KMS-11 (cell line): ENCODE measurements around the gene ARRDC5.

Source experiments
- H2AFZ ChIP-seq: fragments of 200-600 bp; sonication (generic); 2 replicates; pipeline ENCODE4 v1.6.1; 2016; ENCODE audit warnings: antibody characterized with exemption, mixed run types, low read depth
- H3K27ac ChIP-seq: fragments of 200-600 bp; sonication (generic); 2 replicates; pipeline ENCODE4 v1.6.1; 2016; ENCODE audit warnings: mild to moderate bottlenecking, mixed run types
- H3K27me3 ChIP-seq: fragments of 200-600 bp; sonication (generic); 2 replicates; pipeline ENCODE4 v1.6.1; 2017; ENCODE audit warnings: mild to moderate bottlenecking, low read depth, mixed run types, moderate library complexity; ENCODE audit not compliant: insufficient read depth
- H3K36me3 ChIP-seq: fragments of 200-600 bp; sonication (generic); 2 replicates; pipeline ENCODE4 v1.6.1; 2017; ENCODE audit warnings: mild to moderate bottlenecking, mixed run types; ENCODE audit not compliant: insufficient read depth
- H3K4me1 ChIP-seq: fragments of 200-600 bp; sonication (generic); 2 replicates; pipeline ENCODE4 v1.6.1; 2016; ENCODE audit warnings: mild to moderate bottlenecking, low read depth, mixed run types; ENCODE audit not compliant: poor library complexity, severe bottlenecking
- H3K4me2 ChIP-seq: fragments of 200-600 bp; sonication (generic); 2 replicates; pipeline ENCODE4 v1.7.0; 2016; ENCODE audit warnings: mild to moderate bottlenecking, mixed run types
- H3K4me3 ChIP-seq: fragments of 200-600 bp; sonication (generic); IDR thresholded peaks from 2 replicates; pipeline ENCODE4 v1.6.1; 2017; ENCODE audit warnings: low read depth, low read length, mixed read lengths; ENCODE audit not compliant: insufficient read depth
- H3K79me2 ChIP-seq: fragments of 200-600 bp; sonication (generic); 2 replicates; pipeline ENCODE4 v1.6.1; 2016; ENCODE audit warnings: low read depth, mixed run types; ENCODE audit not compliant: insufficient read depth
- H3K9ac ChIP-seq: fragments of 200-600 bp; sonication (generic); 2 replicates; pipeline ENCODE4 v1.6.1; 2016; ENCODE audit warnings: mild to moderate bottlenecking, mixed run types
- H4K20me1 ChIP-seq: fragments of 200-600 bp; sonication (generic); 2 replicates; pipeline ENCODE4 v1.6.1; 2016; ENCODE audit warnings: mild to moderate bottlenecking, mixed run types; ENCODE audit not compliant: insufficient read depth
- TF ChIP-seq, protein P1 (sequence below): fragments of 200-600 bp; sonication (generic); conservative IDR thresholded peaks from 2 replicates; pipeline ENCODE4 v1.6.1; 2017; ENCODE audit warnings: low read depth, mild to moderate bottlenecking, antibody characterized with exemption, low read length, moderate library complexity, mixed read lengths

ARRDC5 gene

DNA sequence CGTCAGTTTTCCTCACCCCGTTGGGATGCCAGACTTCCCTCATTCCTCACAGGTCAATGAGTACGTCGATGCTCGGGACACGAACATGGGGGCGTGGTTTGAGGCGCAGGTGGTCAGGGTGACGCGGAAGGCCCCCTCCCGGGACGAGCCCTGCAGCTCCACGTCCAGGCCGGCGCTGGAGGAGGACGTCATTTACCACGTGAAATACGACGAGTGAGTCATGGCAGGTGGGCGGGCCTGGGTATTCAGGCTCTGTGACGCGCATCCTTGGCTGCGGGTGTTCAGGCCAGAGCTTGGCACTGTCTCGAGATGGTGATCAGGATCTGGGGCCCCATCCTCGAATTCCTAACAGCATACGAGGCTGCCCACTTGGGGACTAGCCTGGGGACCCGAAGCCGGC lies 28.0 kb upstream of the ARRDC5 start:
- Histone ChIP-seq H3K79me2 (peaks cover 19% of the 10 kb centered on the region; the same call in 1 of the 2 replicates), H3K27ac (no peak overlapping the region), H3K27me3 (no peaks in the 10 kb centered on the region), H3K4me3 (no peak overlapping the region), H3K36me3 (peaks cover 3% of the 10 kb centered on the region; the same call in 1 of the 2 replicates), H3K4me2 (no peak overlapping the region), H4K20me1 (0 out of 2 replicates have a peak, but pooled peaks cover 5% of the 10 kb centered on the region), H3K4me1 (no peaks in the 10 kb centered on the region), H2AFZ (no peak overlapping the region), H3K9ac (no peak overlapping the region)
- TF ChIP-seq, protein P1, sequence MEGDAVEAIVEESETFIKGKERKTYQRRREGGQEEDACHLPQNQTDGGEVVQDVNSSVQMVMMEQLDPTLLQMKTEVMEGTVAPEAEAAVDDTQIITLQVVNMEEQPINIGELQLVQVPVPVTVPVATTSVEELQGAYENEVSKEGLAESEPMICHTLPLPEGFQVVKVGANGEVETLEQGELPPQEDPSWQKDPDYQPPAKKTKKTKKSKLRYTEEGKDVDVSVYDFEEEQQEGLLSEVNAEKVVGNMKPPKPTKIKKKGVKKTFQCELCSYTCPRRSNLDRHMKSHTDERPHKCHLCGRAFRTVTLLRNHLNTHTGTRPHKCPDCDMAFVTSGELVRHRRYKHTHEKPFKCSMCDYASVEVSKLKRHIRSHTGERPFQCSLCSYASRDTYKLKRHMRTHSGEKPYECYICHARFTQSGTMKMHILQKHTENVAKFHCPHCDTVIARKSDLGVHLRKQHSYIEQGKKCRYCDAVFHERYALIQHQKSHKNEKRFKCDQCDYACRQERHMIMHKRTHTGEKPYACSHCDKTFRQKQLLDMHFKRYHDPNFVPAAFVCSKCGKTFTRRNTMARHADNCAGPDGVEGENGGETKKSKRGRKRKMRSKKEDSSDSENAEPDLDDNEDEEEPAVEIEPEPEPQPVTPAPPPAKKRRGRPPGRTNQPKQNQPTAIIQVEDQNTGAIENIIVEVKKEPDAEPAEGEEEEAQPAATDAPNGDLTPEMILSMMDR = no peak

DNA sequence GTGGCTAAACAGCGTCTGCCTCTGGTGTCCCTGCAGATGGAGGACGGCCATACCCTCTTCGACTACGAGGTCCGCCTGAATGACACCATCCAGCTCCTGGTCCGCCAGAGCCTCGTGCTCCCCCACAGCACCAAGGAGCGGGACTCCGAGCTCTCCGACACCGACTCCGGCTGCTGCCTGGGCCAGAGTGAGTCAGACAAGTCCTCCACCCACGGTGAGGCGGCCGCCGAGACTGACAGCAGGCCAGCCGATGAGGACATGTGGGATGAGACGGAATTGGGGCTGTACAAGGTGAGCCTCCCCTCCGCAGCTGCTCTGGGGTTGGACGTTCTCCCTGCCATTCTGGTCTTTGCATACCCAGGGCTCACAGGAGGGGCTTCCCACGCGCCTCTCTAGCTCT lies 26.5 kb upstream of the ARRDC5 start:
- H3K4me3 ChIP-seq = no peak overlapping the region
- H3K36me3 ChIP-seq = no peaks in the 10 kb centered on the region; the same call in 1 of the 2 replicates
- peaks cover 25% of the 10 kb centered on the region; the same call in 1 of the 2 replicates for H3K79me2 ChIP-seq
- no peak overlapping the region for H3K4me2 ChIP-seq
- no peak overlapping the region for H3K9ac ChIP-seq
- H4K20me1 ChIP-seq = no peaks in the 10 kb centered on the region
- H2AFZ ChIP-seq = no peak overlapping the region
- H3K27ac ChIP-seq = no peak overlapping the region
- no peaks in the 10 kb centered on the region for H3K4me1 ChIP-seq
- TF ChIP-seq, protein P1 = no peak
- H3K27me3 ChIP-seq = no peaks in the 10 kb centered on the region

DNA sequence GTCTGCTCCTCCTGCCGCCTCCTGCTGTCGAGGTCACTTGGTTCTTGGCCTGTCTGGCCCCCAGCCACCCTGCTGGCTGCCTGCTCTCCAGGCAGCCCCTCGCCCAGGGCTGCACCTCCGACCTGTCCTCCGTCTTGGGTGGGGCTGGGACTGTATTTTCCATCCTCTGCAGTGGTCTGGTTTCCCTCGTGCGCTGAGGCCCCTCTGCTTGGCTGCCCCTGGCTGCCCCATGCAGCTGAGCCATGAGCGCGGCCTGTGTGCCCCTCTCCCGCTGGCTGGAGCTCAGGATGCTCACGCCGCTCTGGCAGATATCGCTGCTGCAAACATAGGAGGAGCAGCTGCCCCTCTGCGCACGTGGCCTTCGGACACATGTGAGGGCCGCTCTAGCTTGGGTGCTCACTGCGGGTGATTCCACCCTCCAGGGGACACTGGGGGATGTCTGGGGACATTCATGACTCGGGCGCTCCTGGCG lies 20.6 kb upstream of the ARRDC5 start:
- Histone ChIP-seq H3K4me2 (no peak overlapping the region), H3K27ac (no peak overlapping the region), H3K9ac (no peak overlapping the region), H4K20me1 (no peaks in the 10 kb centered on the region), H3K4me3 (no peak overlapping the region), H3K27me3 (no peaks in the 10 kb centered on the region), H3K79me2 (peaks cover 70% of the 10 kb centered on the region; the same call in 1 of the 2 replicates), H3K36me3 (no peaks in the 10 kb centered on the region), H2AFZ (no peak overlapping the region), H3K4me1 (no peaks in the 10 kb centered on the region)
- TF ChIP-seq, protein P1 = no peak

DNA sequence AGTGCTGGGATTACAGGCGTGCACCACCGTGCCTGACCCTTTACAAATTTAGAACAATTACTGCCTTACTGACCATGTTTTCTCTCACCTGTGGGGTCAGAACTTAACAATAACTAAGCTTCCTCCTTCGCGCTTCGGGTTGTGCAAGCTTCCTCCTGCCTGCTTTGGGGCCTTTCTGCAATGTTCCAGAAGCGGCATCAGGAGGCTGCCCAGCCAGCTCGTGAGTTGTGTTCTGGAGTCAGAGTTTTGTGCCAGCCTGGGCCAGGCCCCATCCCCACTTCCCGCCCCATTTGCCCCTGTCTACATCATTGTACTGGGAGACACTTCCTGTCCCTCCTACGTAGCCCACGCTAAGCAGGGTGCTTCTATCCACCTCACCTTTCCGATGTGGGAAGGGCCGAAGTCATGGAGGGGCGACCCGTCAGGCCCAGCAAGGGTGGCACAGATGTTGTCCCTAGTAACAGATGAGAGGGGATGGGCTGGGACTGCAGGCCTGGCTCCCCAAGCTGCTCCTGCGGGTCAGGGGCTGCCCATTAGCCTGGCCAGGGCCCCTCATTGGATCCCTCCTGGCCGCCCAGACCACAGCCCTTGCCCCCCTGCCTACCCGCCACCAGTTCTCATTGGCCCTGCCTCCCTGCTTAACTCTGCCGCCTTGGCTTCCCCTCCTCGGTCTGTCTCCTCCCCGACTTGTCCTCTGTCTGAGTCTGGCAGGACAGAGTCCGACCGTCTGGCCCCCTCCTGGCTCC lies 20.0 kb upstream of the ARRDC5 start:
- Histone ChIP-seq H3K9ac (no peak overlapping the region), H3K36me3 (no peaks in the 10 kb centered on the region), H2AFZ (no peak overlapping the region), H3K27ac (no peak overlapping the region), H4K20me1 (no peaks in the 10 kb centered on the region), H3K27me3 (no peaks in the 10 kb centered on the region), H3K79me2 (peaks cover 70% of the 10 kb centered on the region; the same call in 1 of the 2 replicates), H3K4me1 (no peaks in the 10 kb centered on the region), H3K4me2 (no peak overlapping the region), H3K4me3 (no peak overlapping the region)
- TF ChIP-seq, protein P1 = no peak
